HFFc6 (cell line): ENCODE data around the gene SNCAIP. TPM values are rescaled to one million over a fixed set of nuclear protein-coding genes. Genes with fewer than 3 reads are reported as not detected.

Experiments
- DNase-seq: peaks from one replicate; pipeline ENCODE4 v3.0.0-alpha.2; 2018
- H3K27ac Mint-ChIP-seq: 2 replicates; pipeline ENCODE4 v1.8.0; 2020; ENCODE audit warnings: mild to moderate bottlenecking, mixed read lengths
- H3K27me3 Mint-ChIP-seq: 2 replicates; pipeline ENCODE4 v1.8.0; 2021; ENCODE audit warnings: mild to moderate bottlenecking, moderate library complexity, mixed read lengths; ENCODE audit not compliant: insufficient read depth
- H3K36me3 Mint-ChIP-seq: 2 replicates; pipeline ENCODE4 v1.8.0; 2021; ENCODE audit warnings: low read depth, mixed read lengths
- H3K4me1 Mint-ChIP-seq: 2 replicates; pipeline ENCODE4 v1.8.0; 2020; ENCODE audit warnings: low read depth, mixed read lengths
- H3K4me3 Mint-ChIP-seq: 2 replicates; pipeline ENCODE4 v1.8.0; 2020; ENCODE audit warnings: mild to moderate bottlenecking, moderate library complexity, mixed read lengths
- H3K9me3 Mint-ChIP-seq: 2 replicates; pipeline ENCODE4 v1.8.0; 2020; ENCODE audit warnings: mild to moderate bottlenecking, mixed read lengths
- CTCF ChIP-seq: fragments of 200-600 bp; sonication (generic); IDR thresholded peaks from 2 replicates; pipeline ENCODE4 v1.5.0; 2021; ENCODE audit warnings: antibody characterized with exemption, mild to moderate bottlenecking
- total RNA-seq, 6 experiments: library from RNA; stranded (reverse); fragmentation: NEBNext Ultra II Directional; extraction: Animal tissue kit (Norgen Biotek cat#: 25700); gene quantifications; 2 replicates in 1 of 6; 3 replicates in 5 of 6; pipeline ENCODE4 v1.2.3, GENCODE V29; 2021

SNCAIP gene
- total RNA-seq, 6 experiments from 2014 or later, result 0.09 to 2.7 (median 1.3) TPM

GRCh38 chr5:122468351-122469116 is 156.5 kb downstream of the SNCAIP start:
- Mint-ChIP-seq H3K27me3 (peaks cover 4% of the 10 kb centered on the region; the same call in 1 of the 2 replicates), H3K4me3 (no peak overlapping the region)

GRCh38 chr5:122469384-122469919 is 157.4 kb downstream of the SNCAIP start:
- H3K9me3 Mint-ChIP-seq, result no peaks in the 10 kb centered on the region
- peaks cover 4% of the 10 kb centered on the region; the same call in 1 of the 2 replicates for H3K27me3 Mint-ChIP-seq
- no peak overlapping the region for H3K4me3 Mint-ChIP-seq
- no peak for TF ChIP-seq CTCF
- no peaks in the 10 kb centered on the region for H3K4me1 Mint-ChIP-seq
- H3K36me3 Mint-ChIP-seq, result no peaks in the 10 kb centered on the region
- H3K27ac Mint-ChIP-seq, result no peak overlapping the region
- no peak for DNase-seq

More at GRCh38 chr5:122468351-122469116, 156.5 kb downstream of the SNCAIP start:
- peak; percentile 40; the same call in 1 of the 2 replicates for TF ChIP-seq CTCF
- H3K36me3 Mint-ChIP-seq, result no peaks in the 10 kb centered on the region
- no peaks in the 10 kb centered on the region for H3K9me3 Mint-ChIP-seq
- no peaks in the 10 kb centered on the region for H3K4me1 Mint-ChIP-seq
- no peak overlapping the region for H3K27ac Mint-ChIP-seq
- DNase-seq, result no peak

GRCh38 chr5:122470365-122470764 is 158.3 kb downstream of the SNCAIP start:
- TF ChIP-seq CTCF, result no peak
- Mint-ChIP-seq H3K36me3 (no peaks in the 10 kb centered on the region), H3K27me3 (peaks cover 4% of the 10 kb centered on the region; the same call in 1 of the 2 replicates), H3K4me3 (no peak overlapping the region), H3K9me3 (no peaks in the 10 kb centered on the region), H3K4me1 (no peaks in the 10 kb centered on the region), H3K27ac (no peak overlapping the region)
- DNase-seq, result no peak

- no peaks in the 10 kb centered on the region for H3K36me3 Mint-ChIP-seq
- no peak for DNase-seq
- H3K4me3 Mint-ChIP-seq, result no peak overlapping the region
- TF ChIP-seq CTCF, result no peak
- H3K27ac Mint-ChIP-seq, result no peak overlapping the region
- H3K9me3 Mint-ChIP-seq, result no peaks in the 10 kb centered on the region
- H3K4me1 Mint-ChIP-seq, result no peaks in the 10 kb centered on the region
- peaks cover 7% of the 10 kb centered on the region for H3K27me3 Mint-ChIP-seq
Observed at GRCh38 chr5:122471031-122471751, 159.2 kb downstream of the SNCAIP start.

- no peaks in the 10 kb centered on the region for H3K36me3 Mint-ChIP-seq
- TF ChIP-seq CTCF, result no peak
- peaks cover 7% of the 10 kb centered on the region for H3K27me3 Mint-ChIP-seq
- H3K27ac Mint-ChIP-seq, result no peak overlapping the region
- H3K4me3 Mint-ChIP-seq, result no peak overlapping the region
- no peak for DNase-seq
- no peaks in the 10 kb centered on the region for H3K9me3 Mint-ChIP-seq
- no peaks in the 10 kb centered on the region for H3K4me1 Mint-ChIP-seq
Observed at GRCh38 chr5:122471752-122472061, 159.7 kb downstream of the SNCAIP start.
